Upper lobe of left lung (tissue), 6 donors: ENCODE measurements around the gene IFT172. TPM values are rescaled to one million over a fixed set of nuclear protein-coding genes. Genes with fewer than 3 reads are reported as not detected.

ENCODE experiments used
- ATAC-seq, 2 donors: fragments of 200-7000 bp; cut with Tn5 transposase; one replicate each; pipeline ENCODE4 v1.9.1; 2022; ENCODE audit warnings: mild to moderate bottlenecking in 2 of 2, moderate library complexity in 2 of 2; ENCODE audit not compliant: low FRiP score in 2 of 2
- DNase-seq, 2 donors: peaks; one replicate each; pipeline ENCODE4 v3.0.0-alpha.2; 2019 to 2020
- H3K27ac ChIP-seq, 4 donors: fragments of 200-600 bp; sonication (generic); one replicate each; pipeline ENCODE4 v1.5.1; 2016 to 2019
- H3K27me3 ChIP-seq, 4 donors: fragments of 200-600 bp; sonication (generic); one replicate each; pipeline ENCODE4 v1.5.1; 2017 to 2019
- H3K36me3 ChIP-seq, 4 donors: fragments of 200-600 bp; sonication (generic); one replicate each; pipeline ENCODE4 v1.5.1; 2016 to 2019
- H3K4me1 ChIP-seq, 4 donors: fragments of 200-600 bp; sonication (generic); one replicate each; pipeline ENCODE4 v1.5.1; 2018 to 2019
- H3K4me3 ChIP-seq, 4 donors: fragments of 200-600 bp; sonication (generic); one replicate each; pipeline ENCODE4 v1.5.1; 2017 to 2019; ENCODE audit warnings: mild to moderate bottlenecking in 2 of 4, moderate library complexity in 1 of 4
- H3K9me3 ChIP-seq, 4 donors: fragments of 200-600 bp; sonication (generic); one replicate each; pipeline ENCODE4 v1.5.1; 2018 to 2019
- EP300 ChIP-seq, 4 donors: sonication (generic); formaldehyde crosslinking; IDR thresholded peaks; one replicate each; pipeline ENCODE4 v1.5.1; 2017; ENCODE audit warnings: antibody characterized with exemption in 4 of 4, control low read depth in 2 of 4
- POLR2A ChIP-seq, 4 donors: fragments of 450-650 bp; IDR thresholded peaks; one replicate each; pipeline ENCODE4 v1.5.1; 2016 to 2017; ENCODE audit warnings: antibody characterized with exemption in 4 of 4, mild to moderate bottlenecking in 2 of 4
- POLR2AphosphoS5 ChIP-seq, 2 donors: sonication (generic); formaldehyde crosslinking; IDR thresholded peaks; one replicate each; pipeline ENCODE4 v1.5.1; 2017; ENCODE audit warnings: antibody characterized with exemption in 2 of 2
- WGBS, 2 donors: methylation state at CpG; one replicate each; pipeline ENCODE4 v1.1.5; 2017 to 2018; 5-methylcytosine and 5-hydroxymethylcytosine counted together
- total RNA-seq, 6 donors: library from RNA; depleted of rRNA in 4 of 6; stranded (reverse); fragments of >200 nt in 4 of 6; gene quantifications; one replicate each; pipeline versions ENCODE4 v1.1.0 to v1.2.1, GENCODE V29; 2016 to 2021
- TF ChIP-seq, protein P1 (sequence below), 6 experiments: fragments of 450-650 bp in 4 of 6; fragments of 200-600 bp in 2 of 6; sonication (generic) in 2 of 6; IDR thresholded peaks; one replicate each; pipeline ENCODE4 v1.5.1; 2016 to 2019; ENCODE audit warnings: antibody characterized with exemption in 6 of 6
- donor health status: DM: no; HTN: no; CAD: no; lungs with moderate emphysema.
- donor health status: DM: no; HTN: yes; CAD: no; lungs with severe emphysema.

IFT172 gene
- total RNA-seq, 6 donors from 2014 or later: 24.3 to 80.6 (median 29.8) TPM

DNA sequence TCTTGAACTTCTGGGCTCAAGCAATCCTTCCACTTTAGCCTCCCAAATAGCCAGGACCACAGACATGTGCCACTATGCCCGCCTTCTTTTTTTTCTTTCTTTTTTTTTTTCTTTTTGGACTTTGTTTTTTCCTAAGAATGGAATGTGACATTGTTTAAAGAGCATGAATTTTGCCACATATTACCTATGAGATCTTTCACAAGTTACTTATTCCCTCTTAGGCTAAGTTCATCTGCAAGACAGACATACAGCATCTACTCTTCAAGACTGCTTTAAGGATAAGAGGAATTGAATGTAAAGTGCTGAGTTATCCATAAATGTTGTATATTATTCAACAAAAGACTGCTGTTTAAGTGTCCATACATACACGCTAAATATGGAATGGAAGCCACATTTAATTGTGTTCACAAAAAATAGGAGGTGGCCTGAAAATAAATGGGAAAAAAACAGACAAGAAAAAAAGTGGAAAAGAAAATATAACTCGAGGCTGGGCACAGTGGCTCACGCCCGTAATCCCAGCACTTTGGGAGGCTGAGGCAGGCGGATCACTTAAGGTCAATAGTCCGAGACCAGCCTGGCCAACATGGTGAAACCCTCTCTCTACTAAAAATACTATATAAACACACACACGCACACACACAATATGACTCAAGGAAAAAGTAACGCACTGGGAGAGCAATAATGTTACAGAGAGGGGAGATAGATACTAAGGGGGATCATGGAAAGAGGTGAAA lies 77.0 kb downstream of the IFT172 start:
- no peaks in the 10 kb centered on the region for H3K27me3 ChIP-seq
- H3K4me1 ChIP-seq: peaks cover 12 to 18% (median 16%) of the 10 kb centered on the region in 4 donors
- no peak overlapping the region for H3K4me3 ChIP-seq
- H3K36me3 ChIP-seq: peaks cover 0 to under 1% (median 0%) of the 10 kb centered on the region in 4 donors
- 85 to 90% methylated on average over 9 of the region's 9 CpGs for WGBS, 2 donors
- ATAC-seq (no peak), DNase-seq (no peak)
- no peak overlapping the region for H3K27ac ChIP-seq
- TF ChIP-seq POLR2AphosphoS5 (IDR thresholded peaks at IDR 0.05) (no peak), POLR2A (IDR thresholded peaks at IDR 0.05) (no peak), EP300 (IDR thresholded peaks at IDR 0.05) (no peak)
- TF ChIP-seq, protein P1, sequence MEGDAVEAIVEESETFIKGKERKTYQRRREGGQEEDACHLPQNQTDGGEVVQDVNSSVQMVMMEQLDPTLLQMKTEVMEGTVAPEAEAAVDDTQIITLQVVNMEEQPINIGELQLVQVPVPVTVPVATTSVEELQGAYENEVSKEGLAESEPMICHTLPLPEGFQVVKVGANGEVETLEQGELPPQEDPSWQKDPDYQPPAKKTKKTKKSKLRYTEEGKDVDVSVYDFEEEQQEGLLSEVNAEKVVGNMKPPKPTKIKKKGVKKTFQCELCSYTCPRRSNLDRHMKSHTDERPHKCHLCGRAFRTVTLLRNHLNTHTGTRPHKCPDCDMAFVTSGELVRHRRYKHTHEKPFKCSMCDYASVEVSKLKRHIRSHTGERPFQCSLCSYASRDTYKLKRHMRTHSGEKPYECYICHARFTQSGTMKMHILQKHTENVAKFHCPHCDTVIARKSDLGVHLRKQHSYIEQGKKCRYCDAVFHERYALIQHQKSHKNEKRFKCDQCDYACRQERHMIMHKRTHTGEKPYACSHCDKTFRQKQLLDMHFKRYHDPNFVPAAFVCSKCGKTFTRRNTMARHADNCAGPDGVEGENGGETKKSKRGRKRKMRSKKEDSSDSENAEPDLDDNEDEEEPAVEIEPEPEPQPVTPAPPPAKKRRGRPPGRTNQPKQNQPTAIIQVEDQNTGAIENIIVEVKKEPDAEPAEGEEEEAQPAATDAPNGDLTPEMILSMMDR (IDR thresholded peaks at IDR 0.05): no peak
- no peaks in the 10 kb centered on the region for H3K9me3 ChIP-seq

DNA sequence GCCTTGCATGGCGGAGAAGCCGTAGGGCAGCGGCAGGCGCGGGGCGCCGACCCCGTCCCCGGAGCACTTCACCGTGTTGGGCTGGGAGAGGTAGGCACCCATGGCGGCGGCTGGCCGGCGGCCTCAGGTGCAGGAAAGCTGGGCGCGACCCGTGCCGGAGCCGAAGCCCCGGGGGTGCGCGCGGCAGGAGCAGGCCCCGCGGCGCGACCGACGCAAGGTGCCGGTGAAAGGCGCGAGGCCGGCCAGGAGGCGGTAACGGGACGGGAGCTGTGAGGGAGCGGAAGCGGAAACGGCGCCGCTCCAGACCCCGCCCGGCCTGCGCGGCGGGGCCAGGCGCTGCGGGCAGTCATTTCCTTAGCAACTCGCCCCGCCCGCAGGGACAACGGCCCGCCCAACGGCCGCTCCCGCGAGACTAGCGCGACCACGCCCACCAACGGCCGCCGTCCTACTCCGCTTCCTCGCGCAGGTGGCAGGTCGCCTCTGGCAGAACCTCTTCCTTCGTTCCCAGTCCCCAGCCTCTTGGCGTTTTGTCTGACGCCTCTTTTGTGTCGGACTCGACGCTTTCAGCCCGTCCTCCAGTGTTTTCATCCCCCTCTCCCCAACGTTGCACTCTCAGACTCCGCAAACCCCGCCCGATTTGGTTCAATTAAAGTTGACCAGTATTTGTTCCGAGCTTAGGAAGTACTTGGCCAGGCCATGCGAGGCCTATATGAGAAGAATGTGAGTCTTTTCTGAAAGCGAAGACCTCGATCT lies 80.0 kb downstream of the IFT172 start, which contains the start of gene PPM1G:
TSS of gene PPM1G (minus strand) at position 271 of the 753 bp plus-strand sequence. CDS start at position 102, 169 bp downstream.
- Histone ChIP-seq H3K27me3 (no peaks in the 10 kb centered on the region), H3K4me3 (peak within 1 kb of the TSS; percentile 74 to 99 (median 93)), H3K36me3 (peaks cover 0 to 13% (median 1%) of the 10 kb centered on the region in 4 donors), H3K27ac (peak within 1 kb of the TSS; percentile 83 to 93 (median 87)), H3K9me3 (no peaks in the 10 kb centered on the region), H3K4me1 (peaks cover 21 to 31% (median 23%) of the 10 kb centered on the region in 4 donors)
- DNase-seq: peak; percentile 95 to 100
- peak; percentile 99 to 100 for ATAC-seq
- WGBS, 2 donors: 1 to 2% methylated on average over 18 to 64 of the region's 82 CpGs
- TF ChIP-seq POLR2AphosphoS5 (IDR thresholded peaks at IDR 0.05) (peak; percentile 79 to 87), POLR2A (IDR thresholded peaks at IDR 0.05) (peak in 3 of 4 donors; percentile 29 to 81 (median 34)), EP300 (IDR thresholded peaks at IDR 0.05) (peak in 1 of 4 donors; percentile 32)
- TF ChIP-seq, protein P1 (IDR thresholded peaks at IDR 0.05): peak in 4 of 6 experiments; percentile 13 to 46 (median 36)

DNA sequence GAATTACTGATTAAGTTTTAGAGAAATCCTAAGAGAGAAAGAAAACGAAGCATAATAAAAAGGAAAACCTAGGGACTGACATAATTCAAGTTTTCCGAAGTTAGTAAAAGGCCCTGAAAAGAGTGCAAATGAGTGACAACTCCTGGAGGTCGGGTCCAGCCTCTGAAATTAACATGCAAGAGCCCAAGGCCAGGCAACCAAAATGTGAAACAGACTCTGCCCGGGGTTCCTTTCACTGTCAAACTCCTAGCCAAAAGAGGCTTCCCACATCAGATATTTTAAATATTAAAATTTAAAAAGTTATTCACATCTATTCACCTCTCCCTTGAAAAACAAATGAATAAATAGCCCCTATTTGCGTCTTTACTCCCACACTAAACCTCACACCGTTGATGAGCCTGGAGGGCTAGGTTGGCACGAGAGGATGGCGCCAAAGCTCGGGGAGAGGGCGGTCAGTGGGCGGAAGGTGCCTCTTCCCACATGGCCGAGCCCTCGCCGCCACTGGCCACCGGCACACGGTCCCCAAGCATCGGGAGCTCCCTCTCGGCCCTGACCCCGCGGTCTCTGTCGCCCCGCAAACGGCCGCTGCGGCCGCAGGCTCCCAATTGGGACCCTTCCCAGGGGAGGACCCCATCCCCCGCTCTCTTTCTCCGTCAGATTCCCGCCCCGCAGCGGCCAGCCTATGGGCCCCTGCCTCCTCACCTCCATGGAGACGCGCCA lies 80.8 kb downstream of the IFT172 start:
- no peaks in the 10 kb centered on the region for H3K27me3 ChIP-seq
- H3K9me3 ChIP-seq: no peaks in the 10 kb centered on the region
- 0 to 1% methylated on average over 16 to 18 of the region's 33 CpGs for WGBS, 2 donors
- ATAC-seq (peak; percentile 57 to 66), DNase-seq (peak in 1 of 2 donors; percentile 26)
- peak overlapping the region; percentile 83 to 93 (median 87) for H3K27ac ChIP-seq
- H3K4me3 ChIP-seq: peak overlapping the region; percentile 74 to 99 (median 93)
- H3K4me1 ChIP-seq: peaks cover 21 to 31% (median 23%) of the 10 kb centered on the region in 4 donors
- H3K36me3 ChIP-seq: peaks cover 0 to 17% (median 1%) of the 10 kb centered on the region in 4 donors
- TF ChIP-seq, protein P1 (IDR thresholded peaks at IDR 0.05): no peak
- TF ChIP-seq POLR2AphosphoS5 (IDR thresholded peaks at IDR 0.05) (no peak), POLR2A (IDR thresholded peaks at IDR 0.05) (no peak), EP300 (IDR thresholded peaks at IDR 0.05) (no peak)

DNA sequence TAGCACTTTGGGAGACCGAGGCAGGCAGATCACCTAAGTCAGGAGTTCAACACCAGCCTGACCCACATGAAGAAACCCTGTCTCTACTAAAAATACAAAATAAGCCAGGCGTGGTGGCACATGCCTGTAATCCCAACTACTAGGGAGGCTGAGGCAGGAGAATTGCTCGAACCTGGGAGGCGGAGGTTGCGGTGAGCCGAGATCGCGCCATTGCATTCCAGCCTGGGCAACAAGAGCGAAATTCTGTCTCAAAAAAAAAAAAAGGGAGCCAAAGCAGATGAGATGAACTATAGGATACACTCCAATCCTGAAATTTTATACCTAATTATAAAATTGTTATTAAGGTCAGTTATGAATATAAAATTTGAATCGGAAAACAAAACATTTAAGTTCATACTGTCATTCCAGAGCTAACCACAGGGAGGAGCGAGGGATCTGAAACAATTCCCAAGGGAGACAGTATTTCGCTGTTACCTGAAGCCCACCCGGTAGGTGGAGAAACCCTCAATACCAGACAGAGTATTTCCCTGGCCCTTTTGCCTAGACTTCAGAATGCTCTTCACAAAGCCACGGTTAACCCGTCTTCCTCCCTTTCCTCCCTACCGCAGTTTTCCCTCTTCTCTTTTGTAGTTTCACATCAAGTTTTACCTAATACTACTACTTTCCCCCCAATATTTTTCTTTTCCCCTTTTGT lies 81.6 kb downstream of the IFT172 start:
- ATAC-seq (no peak), DNase-seq (no peak)
- Histone ChIP-seq H3K27me3 (no peaks in the 10 kb centered on the region), H3K4me3 (peak overlapping the region in 3 of 4 donors; percentile 74 to 99 (median 87)), H3K9me3 (no peaks in the 10 kb centered on the region), H3K4me1 (peaks cover 21 to 31% (median 23%) of the 10 kb centered on the region in 4 donors), H3K27ac (peak overlapping the region in 1 of 4 donors; percentile 93), H3K36me3 (peaks cover 0 to 17% (median 1%) of the 10 kb centered on the region in 4 donors)
- WGBS, 2 donors: 56% methylated on average over 16 of the region's 16 CpGs
- TF ChIP-seq POLR2A (IDR thresholded peaks at IDR 0.05) (no peak), EP300 (IDR thresholded peaks at IDR 0.05) (no peak), POLR2AphosphoS5 (IDR thresholded peaks at IDR 0.05) (no peak)
- TF ChIP-seq, protein P1 (IDR thresholded peaks at IDR 0.05): peak; percentile 19 to 51 (median 46)
